ENCODE data around the gene BLTP3A. TPM values are rescaled to one million over a fixed set of nuclear protein-coding genes. Genes with fewer than 3 reads are reported as not detected.
A peak's percentile ranks its signal among the peaks of the same experiment; 100 is the strongest.
"Not testable (repeated sequence)": the region's sequence is repeated elsewhere in the genome, so short reads cannot be mapped to it uniquely, and the experiment has no call there.

BLTP3A gene, protein sequence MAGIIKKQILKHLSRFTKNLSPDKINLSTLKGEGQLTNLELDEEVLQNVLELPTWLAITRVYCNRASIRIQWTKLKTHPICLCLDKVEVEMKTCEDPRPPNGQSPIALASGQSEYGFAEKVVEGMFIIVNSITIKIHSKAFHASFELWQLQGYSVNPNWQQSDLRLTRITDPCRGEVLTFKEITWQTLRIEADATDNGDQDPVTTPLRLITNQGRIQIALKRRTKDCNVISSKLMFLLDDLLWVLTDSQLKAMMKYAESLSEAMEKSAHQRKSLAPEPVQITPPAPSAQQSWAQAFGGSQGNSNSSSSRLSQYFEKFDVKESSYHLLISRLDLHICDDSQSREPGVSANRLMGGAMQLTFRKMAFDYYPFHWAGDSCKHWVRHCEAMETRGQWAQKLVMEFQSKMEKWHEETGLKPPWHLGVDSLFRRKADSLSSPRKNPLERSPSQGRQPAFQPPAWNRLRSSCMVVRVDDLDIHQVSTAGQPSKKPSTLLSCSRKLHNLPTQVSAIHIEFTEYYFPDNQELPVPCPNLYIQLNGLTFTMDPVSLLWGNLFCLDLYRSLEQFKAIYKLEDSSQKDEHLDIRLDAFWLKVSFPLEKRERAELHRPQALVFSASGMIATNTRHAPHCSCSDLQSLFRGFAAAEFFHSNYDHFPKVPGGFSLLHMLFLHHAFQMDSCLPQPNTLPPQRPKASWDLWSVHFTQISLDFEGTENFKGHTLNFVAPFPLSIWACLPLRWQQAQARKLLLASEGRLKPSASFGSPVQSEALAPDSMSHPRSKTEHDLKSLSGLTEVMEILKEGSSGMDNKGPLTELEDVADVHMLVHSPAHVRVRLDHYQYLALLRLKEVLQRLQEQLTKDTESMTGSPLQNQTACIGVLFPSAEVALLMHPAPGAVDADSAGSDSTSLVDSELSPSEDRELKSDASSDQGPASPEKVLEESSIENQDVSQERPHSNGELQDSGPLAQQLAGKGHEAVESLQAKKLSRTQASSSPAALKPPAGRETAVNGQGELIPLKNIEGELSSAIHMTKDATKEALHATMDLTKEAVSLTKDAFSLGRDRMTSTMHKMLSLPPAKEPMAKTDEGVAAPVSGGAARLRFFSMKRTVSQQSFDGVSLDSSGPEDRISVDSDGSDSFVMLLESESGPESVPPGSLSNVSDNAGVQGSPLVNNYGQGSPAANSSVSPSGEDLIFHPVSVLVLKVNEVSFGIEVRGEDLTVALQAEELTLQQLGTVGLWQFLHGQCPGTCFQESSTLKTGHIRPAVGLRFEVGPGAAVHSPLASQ (N-terminal part only)
- 5.5 and 5.6 TPM in 2 replicates for total RNA-seq (2012; rRNA removed)

- peak within 1 kb of the TSS; percentile 82 for H3K4me3 ChIP-seq (ENCODE audit: low read length)
- no peaks in the 10 kb centered on the region for H3K36me3 ChIP-seq (ENCODE audit: insufficient read depth, low read length)
- no peaks in the 10 kb centered on the region for H3K9me3 ChIP-seq (replicated peaks; ENCODE audit: low read length)
- H3K4me1 ChIP-seq (ENCODE audit: control insufficient read depth, insufficient read depth, low read length) = peaks cover 25% of the 10 kb centered on the region
- H3K27me3 ChIP-seq (ENCODE audit: control insufficient read depth, insufficient read depth, low read length) = no peaks in the 10 kb centered on the region
- H3K4me2 ChIP-seq (ENCODE audit: low read length) = peak within 1 kb of the TSS; percentile 99
- H3K9ac ChIP-seq (ENCODE audit: low read depth, low read length) = peak within 1 kb of the TSS; percentile 81
Measured at GRCh38 chr6:34791701-34792604, at the start of gene BLTP3A. BLTP3A (plus strand) TSS chr6:34792083; CDS start chr6:34792251, 168 bp downstream.

DNA sequence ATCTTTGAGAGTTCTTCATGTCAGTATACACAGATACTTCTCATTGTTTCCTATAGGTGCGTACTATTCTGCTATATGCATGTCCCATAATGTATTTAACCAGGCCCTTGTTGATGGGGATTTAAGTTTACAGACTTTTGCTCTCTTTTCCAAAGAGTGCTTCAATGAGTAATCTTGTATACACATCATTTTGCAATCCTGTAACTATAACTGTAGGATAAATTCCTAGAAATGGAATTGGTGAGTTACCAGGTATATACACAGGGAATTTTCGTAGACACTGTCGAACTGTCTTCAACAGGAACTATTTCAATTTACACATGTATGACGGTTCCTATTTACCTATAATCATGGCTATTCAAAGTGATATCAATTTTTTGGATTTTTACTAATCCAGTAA lies 49.8 kb upstream of the BLTP3A start:
- H3K4me1 ChIP-seq (ENCODE audit: control insufficient read depth, insufficient read depth, low read length) = no peaks in the 10 kb centered on the region
- H3K4me3 ChIP-seq (ENCODE audit: low read length) = no peak overlapping the region
- no peak overlapping the region for H3K4me2 ChIP-seq (ENCODE audit: low read length)
- H3K9me3 ChIP-seq (replicated peaks; ENCODE audit: low read length) = no peaks in the 10 kb centered on the region
- no peaks in the 10 kb centered on the region for H3K27me3 ChIP-seq (ENCODE audit: control insufficient read depth, insufficient read depth, low read length)
- no peaks in the 10 kb centered on the region for H3K36me3 ChIP-seq (ENCODE audit: insufficient read depth, low read length)
- H3K9ac ChIP-seq (ENCODE audit: low read depth, low read length) = no peak overlapping the region

DNA sequence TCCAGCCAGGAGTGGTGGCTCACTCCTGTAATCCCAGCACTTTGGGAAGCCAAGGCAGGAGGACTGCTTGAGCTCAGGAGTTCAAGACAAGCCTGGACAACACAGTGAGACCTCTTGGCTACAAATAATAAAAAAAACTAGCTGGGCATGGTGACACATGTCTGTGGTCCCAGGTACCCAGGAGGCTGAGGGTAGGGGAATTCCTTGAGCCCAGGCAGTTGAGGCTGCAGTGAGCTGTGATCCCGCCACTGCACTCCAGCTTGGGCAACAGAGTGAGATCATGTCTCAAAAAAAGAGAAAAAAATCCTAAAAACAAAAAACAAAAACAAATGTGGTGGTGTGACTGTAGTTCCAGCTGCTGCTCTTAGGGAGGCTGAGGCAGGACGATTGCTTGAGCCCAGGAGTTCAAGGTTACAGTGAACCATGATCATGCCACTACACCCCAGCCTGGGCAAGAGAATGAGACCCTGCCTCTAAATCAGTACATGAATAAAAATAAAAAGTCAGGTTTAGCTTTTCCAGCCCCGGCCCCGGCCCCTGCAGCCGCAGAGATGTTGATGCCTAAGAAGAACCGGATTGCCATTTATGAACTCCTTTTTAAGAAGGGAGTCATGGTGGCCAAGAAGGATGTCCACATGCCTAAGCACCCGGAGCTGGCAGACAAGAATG lies 48.1 kb upstream of the BLTP3A start:
- Histone ChIP-seq H3K4me1 (ENCODE audit: control insufficient read depth, insufficient read depth, low read length) (no peaks in the 10 kb centered on the region), H3K36me3 (ENCODE audit: insufficient read depth, low read length) (no peaks in the 10 kb centered on the region), H3K9me3 (replicated peaks; ENCODE audit: low read length) (no peaks in the 10 kb centered on the region), H3K27me3 (ENCODE audit: control insufficient read depth, insufficient read depth, low read length) (no peaks in the 10 kb centered on the region), H3K4me3 (ENCODE audit: low read length) (no peak overlapping the region), H3K4me2 (ENCODE audit: low read length) (no peak overlapping the region), H3K9ac (ENCODE audit: low read depth, low read length) (no peak overlapping the region)

DNA sequence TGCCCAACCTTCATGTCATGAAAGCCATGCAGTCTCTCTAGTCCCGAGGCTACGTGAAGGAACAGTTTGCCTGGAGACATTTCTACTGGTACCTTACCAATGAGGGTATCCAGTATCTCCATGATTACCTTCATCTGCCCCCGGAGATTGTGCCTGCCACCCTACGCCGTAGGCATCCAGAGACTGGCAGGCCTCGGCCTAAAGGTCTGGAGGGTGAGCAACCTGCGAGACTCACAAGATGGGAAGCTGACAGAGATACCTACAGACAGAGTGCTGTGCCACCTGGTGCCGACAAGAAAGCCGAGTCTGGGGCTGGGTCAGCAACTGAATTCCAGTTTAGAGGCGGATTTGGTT lies 47.6 kb upstream of the BLTP3A start:
- H3K9me3 ChIP-seq (replicated peaks; ENCODE audit: low read length); H3K4me3 ChIP-seq (ENCODE audit: low read length); H3K4me2 ChIP-seq (ENCODE audit: low read length); H3K27me3 ChIP-seq (ENCODE audit: control insufficient read depth, insufficient read depth, low read length); H3K36me3 ChIP-seq (ENCODE audit: insufficient read depth, low read length); H3K4me1 ChIP-seq (ENCODE audit: control insufficient read depth, insufficient read depth, low read length); H3K9ac ChIP-seq (ENCODE audit: low read depth, low read length): not testable (repeated sequence)

DNA sequence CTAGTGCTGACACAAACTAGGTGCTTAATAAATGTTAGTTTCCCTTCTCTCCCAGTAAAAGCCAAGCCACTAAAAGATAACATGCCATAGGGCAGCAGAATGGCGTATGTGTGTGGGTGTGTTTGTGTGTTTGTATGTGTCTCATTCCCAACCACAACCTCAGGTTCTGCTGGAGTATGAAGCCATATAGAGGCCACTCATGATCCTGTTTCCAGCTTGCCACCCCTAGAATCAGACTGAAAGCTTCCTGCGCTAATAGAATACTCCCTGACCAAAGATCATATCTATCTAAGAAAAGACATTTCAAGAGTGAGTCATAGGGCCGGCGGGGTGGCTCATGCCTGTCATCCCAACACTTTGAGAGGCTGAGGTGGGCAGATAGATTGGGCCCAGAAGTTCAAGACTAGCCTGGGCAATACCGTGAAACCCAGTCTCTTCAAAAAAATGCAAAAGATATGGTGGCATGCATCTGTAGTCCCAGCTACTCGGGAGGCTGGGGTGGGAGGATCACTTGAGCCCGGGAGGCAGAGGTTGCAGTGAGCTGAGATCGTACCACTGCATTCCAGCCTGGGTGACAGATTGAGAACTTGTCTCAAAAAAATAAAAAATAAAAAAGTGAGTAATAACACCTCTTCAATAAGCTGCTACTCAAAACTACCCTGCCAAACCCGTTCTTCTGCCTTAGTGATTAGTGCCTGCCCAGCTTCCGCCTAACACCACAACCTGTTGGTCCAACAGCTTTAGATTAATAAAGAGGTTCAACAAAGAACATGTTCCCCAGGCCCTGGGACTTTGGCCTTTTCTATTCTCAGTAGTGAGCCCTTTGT lies 46.4 kb upstream of the BLTP3A start:
- H3K9me3 ChIP-seq (replicated peaks; ENCODE audit: low read length) = no peaks in the 10 kb centered on the region
- H3K4me2 ChIP-seq (ENCODE audit: low read length) = no peak overlapping the region
- no peaks in the 10 kb centered on the region for H3K36me3 ChIP-seq (ENCODE audit: insufficient read depth, low read length)
- H3K9ac ChIP-seq (ENCODE audit: low read depth, low read length) = no peak overlapping the region
- H3K27me3 ChIP-seq (ENCODE audit: control insufficient read depth, insufficient read depth, low read length) = no peaks in the 10 kb centered on the region
- H3K4me1 ChIP-seq (ENCODE audit: control insufficient read depth, insufficient read depth, low read length) = no peaks in the 10 kb centered on the region
- no peak overlapping the region for H3K4me3 ChIP-seq (ENCODE audit: low read length)

GRCh38 chr6:34746104-34746846 lies 45.6 kb upstream of the BLTP3A start:
- Histone ChIP-seq H3K36me3 (ENCODE audit: insufficient read depth, low read length) (no peaks in the 10 kb centered on the region), H3K4me2 (ENCODE audit: low read length) (no peak overlapping the region), H3K4me3 (ENCODE audit: low read length) (no peak overlapping the region), H3K9me3 (replicated peaks; ENCODE audit: low read length) (no peaks in the 10 kb centered on the region), H3K27me3 (ENCODE audit: control insufficient read depth, insufficient read depth, low read length) (no peaks in the 10 kb centered on the region), H3K9ac (ENCODE audit: low read depth, low read length) (no peak overlapping the region), H3K4me1 (ENCODE audit: control insufficient read depth, insufficient read depth, low read length) (no peaks in the 10 kb centered on the region)

GRCh38 chr6:34748757-34749156 lies 43.1 kb upstream of the BLTP3A start:
- no peaks in the 10 kb centered on the region for H3K36me3 ChIP-seq (ENCODE audit: insufficient read depth, low read length)
- H3K9ac ChIP-seq (ENCODE audit: low read depth, low read length) = no peak overlapping the region
- H3K27me3 ChIP-seq (ENCODE audit: control insufficient read depth, insufficient read depth, low read length) = no peaks in the 10 kb centered on the region
- H3K4me3 ChIP-seq (ENCODE audit: low read length) = no peak overlapping the region
- H3K4me1 ChIP-seq (ENCODE audit: control insufficient read depth, insufficient read depth, low read length) = no peaks in the 10 kb centered on the region
- no peak overlapping the region for H3K4me2 ChIP-seq (ENCODE audit: low read length)
- no peaks in the 10 kb centered on the region for H3K9me3 ChIP-seq (replicated peaks; ENCODE audit: low read length)

GRCh38 chr6:34756513-34756856 lies 35.4 kb upstream of the BLTP3A start:
- H3K9ac ChIP-seq (ENCODE audit: low read depth, low read length) = peak overlapping the region; percentile 98
- not testable (repeated sequence) for H3K27me3 ChIP-seq (ENCODE audit: control insufficient read depth, insufficient read depth, low read length); H3K4me1 ChIP-seq (ENCODE audit: control insufficient read depth, insufficient read depth, low read length); H3K36me3 ChIP-seq (ENCODE audit: insufficient read depth, low read length); H3K9me3 ChIP-seq (replicated peaks; ENCODE audit: low read length)
- H3K4me3 ChIP-seq (ENCODE audit: low read length) = peak overlapping the region; percentile 95
- H3K4me2 ChIP-seq (ENCODE audit: low read length) = peak overlapping the region; percentile 94

- Histone ChIP-seq H3K9ac (ENCODE audit: low read depth, low read length) (peak overlapping the region; percentile 98), H3K9me3 (replicated peaks; ENCODE audit: low read length) (no peaks in the 10 kb centered on the region), H3K27me3 (ENCODE audit: control insufficient read depth, insufficient read depth, low read length) (no peaks in the 10 kb centered on the region), H3K4me1 (ENCODE audit: control insufficient read depth, insufficient read depth, low read length) (peaks cover 4% of the 10 kb centered on the region), H3K4me2 (ENCODE audit: low read length) (peak overlapping the region; percentile 94), H3K4me3 (ENCODE audit: low read length) (peak overlapping the region; percentile 95), H3K36me3 (ENCODE audit: insufficient read depth, low read length) (peaks cover 5% of the 10 kb centered on the region)
Measured at GRCh38 chr6:34757687-34758274, 34.1 kb upstream of the BLTP3A start.

Data from skeletal muscle satellite cell (primary cell).